HG02588 (cell line): Measurements from ENCODE around the gene APC2.
"Not testable (repeated sequence)": the region's sequence is repeated elsewhere in the genome, so short reads cannot be mapped to it uniquely, and the experiment has no call there.

Experiments used
- ATAC-seq: cut with Tn5 transposase; IDR thresholded peaks from one replicate; pipeline ENCODE4 v1.9.1; 2021; ENCODE audit warnings: mild to moderate bottlenecking, moderate library complexity; ENCODE audit not compliant: unreplicated experiment

APC2 gene

DNA sequence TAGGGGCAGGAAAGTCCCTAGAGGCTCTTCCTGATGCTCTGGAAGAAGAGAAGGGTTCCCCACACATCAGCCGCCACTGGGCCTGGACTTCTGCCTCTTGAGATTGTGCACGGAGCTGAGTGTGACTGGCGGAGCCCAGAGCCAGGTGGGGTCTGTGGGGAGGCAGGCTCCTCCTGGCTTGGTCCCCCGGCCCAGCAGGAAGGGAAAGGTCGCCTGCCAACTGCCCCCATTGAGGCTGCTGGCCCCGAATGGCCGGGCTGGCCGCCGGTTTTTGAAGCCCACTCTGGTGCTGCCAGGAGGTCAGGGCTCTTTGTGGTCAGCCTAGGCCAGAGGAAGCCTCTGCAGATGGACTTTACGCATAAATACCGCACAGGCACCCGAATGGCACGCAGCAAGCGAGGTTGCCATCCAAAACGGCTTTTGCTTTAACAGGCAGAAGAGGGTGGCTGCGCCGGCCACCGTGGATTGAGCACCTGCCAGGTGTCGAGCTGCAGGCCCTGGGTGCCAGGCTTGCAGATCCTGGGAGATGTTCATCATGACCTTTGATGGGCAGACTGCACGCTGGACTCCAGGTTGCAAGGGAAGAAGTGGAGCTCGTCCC, 37.5 kb upstream of the APC2 start:
- ATAC-seq: no peak

DNA sequence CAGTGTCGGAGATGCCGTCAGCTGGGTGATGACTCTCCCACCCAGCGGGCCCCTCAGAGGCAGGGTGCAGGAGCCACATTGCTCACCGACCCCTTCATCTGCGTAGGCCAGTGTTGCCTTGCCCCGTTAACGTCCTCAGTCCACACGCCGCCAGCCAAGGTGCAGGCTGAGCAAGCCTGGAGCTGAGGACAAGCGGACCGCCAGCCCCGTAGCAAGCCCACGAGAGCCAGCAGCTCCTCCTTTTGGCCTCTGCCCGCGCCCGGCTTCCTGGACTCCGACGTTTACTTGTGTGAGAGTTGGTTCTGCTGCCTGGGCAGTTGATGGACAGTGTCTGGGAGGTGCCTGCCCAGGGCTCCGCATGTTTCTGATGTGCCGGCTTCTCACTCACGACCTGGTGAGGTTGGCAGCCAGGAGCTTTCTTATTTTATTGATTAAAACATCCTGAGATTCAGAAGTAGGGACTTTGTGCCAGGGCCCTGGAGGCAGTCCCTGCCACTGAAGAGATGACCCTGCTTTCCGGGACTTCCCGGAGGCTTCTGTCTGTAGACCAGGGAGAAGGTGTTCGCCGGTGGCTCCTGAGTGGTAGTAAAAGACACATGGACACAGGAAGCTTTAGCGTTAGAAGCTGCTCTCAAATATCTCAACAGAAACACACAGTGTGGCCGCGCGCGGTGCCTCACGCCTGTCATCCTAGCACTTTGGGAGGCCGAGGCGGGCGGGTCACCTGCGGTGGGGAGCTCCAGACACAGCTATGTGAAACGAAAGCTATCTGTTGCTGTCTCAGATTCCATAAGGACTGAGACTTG, 36.7 kb upstream of the APC2 start:
- no peak for ATAC-seq

DNA sequence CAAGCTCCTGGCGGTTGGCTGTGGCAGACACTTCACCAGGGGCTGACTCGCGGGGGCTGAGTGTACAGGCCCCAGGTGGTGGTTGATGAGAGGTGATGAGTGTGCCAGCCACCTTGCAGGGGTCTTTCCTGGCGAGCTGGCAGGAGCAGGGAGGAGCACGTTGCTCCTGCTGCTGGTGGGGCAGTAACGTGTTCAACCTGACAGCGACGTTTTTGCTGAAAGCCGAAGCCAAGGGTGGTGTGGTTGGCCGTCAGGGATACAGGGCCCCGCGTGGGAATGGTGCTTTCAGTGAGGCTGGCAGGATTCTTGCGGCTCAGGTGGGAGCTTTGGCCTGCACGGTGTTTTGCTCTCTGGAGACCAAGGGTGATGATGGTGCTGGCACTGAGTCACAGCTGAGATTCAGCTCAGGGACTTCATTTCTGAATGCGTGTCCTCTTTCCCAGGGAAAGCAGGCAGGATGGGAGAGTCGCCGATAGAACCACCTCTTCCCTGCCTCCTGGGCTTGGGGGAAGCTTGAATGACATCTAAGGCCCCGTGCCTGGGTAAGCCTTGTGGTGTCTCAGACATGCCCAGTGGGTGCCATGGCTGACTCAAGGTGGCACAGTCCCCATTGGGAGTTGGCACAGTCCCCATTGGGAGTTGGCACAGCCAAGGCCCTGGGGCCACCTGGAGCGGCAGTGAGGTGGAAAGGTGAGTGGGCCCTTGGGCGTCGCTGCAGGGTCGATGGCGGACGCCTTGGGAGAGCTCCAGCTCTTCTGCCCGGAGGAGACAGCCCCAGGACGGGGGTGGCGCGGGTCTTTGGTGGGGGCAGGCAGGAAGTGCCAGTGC, 33.7 kb upstream of the APC2 start:
- ATAC-seq: no peak

DNA sequence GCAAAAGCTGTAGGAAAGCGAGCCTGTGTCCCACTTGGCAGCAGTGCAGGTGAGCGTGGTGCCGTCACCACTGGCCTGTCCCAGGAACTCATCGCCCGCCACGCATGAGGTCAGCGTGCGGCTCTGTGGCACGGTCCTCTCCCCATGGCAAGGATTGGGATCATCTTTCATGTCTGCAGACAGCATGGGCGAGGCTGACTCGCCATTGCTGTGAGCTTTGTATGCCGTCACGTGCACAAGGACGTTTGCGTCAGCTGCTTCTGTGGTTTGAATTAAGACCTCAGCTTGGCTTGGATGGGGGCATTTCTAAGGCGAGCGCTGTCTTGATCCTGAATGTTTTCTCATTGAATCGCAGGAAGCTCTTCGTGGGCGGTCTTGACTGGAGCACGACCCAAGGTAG, 32.8 kb upstream of the APC2 start:
- no peak for ATAC-seq

DNA sequence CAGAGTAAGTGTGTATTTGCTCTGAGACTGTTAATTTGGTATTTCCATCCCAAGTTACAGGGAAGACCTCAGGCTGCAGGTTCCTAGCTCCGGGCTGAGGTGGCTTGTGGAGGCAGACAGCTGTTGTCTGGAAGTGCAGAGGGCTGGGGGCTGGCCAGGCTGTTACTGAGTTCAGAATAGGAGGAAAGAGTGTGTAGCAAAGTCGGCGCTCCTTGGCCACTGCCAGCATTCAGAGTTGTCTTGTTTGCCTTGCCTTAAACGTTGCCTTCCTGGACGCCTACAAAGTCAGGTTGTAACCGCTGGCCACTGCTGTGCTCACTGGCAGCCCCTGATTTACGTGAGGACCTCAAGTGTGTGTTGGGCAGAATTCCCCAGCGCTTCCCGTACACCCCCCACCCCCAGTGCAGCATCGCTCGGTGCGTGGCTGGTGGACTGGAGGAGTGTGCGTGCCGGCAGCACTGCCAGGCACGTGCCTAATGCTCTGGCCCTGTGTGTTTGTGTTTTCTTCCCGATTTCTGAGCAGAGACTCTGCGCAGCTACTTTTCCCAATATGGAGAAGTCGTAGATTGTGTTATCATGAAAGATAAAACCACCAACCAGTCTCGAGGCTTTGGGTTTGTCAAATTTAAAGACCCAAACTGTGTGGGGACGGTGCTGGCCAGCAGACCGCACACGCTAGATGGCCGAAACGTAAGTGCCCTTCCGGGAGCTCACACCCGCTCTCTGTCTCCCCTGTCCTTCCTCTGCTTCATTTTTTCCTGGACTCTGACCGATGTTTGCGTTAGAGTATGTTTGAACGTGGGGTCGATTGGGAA, 32.0 kb upstream of the APC2 start:
- no peak for ATAC-seq

DNA sequence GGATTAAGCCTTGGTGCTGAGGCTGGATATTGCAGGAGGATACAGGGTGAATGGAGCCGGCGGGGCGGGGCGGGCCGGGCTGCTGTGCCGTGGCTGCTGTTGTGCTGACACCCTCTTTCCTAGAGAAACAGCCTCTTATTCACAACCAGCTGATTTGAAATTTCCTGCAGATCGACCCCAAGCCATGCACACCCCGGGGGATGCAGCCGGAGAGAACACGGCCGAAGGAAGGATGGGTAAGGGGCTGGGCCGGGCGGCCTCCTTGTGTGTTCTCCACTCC, 31.5 kb upstream of the APC2 start:
- no peak for ATAC-seq

DNA sequence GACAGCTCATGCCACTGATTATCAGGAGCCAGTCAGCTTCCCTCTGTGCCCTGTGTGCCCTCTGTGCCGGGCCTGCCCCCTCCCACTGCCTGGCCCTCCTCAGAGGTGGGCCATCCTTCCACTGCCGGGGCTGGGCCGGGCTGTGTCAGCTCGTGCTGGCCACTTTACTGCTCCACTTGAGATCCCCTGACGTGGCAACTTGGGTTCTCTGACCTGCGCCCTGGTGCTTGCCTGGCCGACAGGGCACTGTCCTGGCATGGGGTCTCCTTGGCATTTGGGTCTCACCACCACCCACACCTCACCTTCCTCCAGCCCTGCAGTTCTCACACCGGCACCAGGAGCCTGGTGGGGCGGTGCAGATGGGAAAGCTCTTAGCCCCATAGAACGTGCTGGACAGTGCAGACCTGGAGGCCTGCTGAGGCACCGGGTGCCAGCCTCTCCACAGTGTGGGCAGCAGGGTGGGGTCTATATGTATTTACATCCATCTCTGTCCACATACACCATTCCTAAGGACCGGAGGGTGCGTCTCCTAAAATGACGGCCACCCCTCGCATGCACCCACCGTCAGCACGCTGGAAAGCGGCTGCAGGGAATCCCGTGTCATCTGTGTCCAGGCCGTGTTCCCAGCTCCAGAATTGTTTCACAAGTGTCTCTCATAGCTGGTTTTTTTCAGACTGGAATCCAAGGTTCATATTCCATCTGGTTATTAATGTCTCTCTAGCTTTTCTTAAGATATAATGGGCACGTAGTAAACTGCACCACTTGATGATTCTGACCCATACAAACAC, 30.8 kb upstream of the APC2 start:
- ATAC-seq: no peak

DNA sequence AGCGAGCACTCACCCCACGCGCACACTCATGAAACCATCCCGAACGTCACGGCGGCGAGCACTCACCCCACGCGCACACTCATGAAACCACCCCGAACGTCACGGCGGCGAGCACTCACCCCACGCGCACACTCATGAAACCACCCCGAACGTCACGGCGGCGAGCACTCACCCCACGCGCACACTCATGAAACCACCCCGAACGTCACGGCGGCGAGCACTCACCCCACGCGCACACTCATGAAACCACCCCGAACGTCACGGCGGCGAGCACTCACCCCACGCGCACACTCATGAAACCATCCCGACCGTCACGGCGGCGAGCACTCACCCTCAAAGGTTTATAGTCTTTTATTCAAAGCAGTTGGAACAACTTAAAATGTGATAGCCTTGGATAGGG, 29.8 kb upstream of the APC2 start:
- ATAC-seq: not testable (repeated sequence)

DNA sequence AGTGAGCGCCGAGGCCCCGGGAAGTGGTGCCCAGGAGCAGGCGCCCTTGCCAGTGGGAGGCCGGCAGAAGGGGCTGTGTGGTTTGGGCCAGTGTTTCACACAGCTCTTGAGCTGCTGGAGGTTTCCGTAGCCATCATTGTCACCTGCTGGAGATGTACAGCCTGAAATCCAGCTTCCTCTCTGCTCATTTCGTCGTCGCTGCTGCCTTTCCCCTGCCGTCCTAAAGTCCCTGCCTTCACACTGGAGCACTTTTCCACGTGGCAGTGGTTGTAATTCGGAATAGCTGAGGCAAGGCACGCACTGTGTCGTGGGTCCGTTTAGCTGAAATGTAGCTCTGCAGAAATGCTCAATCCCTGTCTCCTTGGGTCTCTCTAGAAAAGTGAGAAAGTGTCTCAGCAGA, 29.3 kb upstream of the APC2 start:
- no peak for ATAC-seq

DNA sequence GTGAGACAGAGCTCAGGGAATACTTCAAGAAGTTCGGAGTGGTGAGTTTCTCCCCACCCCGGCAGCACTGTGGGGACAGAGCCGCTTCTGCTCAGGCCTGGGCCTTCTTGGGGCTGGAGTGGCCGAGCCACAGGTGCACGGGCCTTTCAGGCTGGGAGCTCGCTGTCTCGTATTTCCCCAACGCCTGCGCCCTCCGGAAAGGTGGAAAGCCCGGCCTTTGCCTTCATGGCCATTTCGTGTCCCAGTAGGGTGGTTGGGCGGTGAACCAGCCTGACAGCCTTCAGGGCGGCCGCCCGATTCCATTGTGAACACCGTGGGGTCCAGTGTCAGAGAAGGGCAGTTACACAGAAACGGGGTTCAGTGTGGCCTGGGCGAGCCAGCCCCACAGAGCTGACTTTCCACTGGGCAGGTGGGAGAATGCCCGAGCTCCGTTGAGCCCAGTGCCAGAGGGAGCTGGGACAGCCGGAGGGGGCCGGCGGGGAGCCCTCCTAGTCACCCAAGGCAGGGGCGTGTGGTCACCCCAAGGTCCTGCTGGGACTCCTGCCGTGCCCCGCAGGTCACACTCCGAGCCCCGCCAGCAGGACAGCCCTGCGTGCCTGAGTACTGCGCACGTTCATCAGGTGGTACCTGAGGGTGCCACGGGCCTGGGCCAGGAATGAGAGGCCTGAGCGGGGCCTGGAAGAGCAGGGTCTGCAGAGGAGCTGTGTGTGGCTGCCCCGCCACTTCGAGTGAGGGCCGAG, 28.5 kb upstream of the APC2 start:
- ATAC-seq: no peak

DNA sequence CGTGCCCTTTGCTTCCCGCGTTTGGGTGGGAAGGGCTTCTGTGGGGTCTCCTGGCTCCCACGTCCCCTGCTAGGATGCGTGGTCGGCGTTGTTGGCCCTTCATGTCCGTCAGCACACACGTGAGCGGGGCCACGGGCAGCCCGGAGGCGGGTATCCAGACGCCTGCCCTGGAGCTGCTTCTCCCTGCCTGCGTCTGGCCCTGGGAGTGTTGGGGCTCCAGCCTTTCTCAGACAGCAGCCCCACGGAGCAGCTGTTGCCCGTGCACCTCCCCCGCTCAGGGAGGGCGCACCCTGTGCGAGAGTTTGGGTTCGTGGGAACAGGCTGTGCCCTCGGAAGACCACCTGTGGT, 28.0 kb upstream of the APC2 start:
- no peak for ATAC-seq

DNA sequence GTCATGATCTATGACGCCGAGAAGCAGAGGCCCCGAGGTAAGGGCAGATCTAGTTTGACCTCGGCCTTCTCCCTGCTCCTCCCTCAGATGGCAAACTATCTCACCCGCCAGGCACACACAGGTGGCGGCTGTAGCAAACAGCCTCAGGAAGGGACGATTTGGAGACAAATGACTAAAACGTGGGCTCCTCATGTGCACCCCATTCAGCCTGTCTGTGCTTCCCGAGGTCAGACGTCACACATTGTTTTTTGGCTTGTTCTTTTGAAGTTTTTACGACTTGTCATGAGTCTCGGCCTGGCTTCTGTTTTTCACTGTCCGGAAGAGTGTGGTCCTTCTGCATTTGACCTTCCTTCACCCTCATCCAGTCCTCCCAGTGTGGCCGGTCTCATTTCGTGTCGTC, 27.6 kb upstream of the APC2 start:
- no peak for ATAC-seq

DNA sequence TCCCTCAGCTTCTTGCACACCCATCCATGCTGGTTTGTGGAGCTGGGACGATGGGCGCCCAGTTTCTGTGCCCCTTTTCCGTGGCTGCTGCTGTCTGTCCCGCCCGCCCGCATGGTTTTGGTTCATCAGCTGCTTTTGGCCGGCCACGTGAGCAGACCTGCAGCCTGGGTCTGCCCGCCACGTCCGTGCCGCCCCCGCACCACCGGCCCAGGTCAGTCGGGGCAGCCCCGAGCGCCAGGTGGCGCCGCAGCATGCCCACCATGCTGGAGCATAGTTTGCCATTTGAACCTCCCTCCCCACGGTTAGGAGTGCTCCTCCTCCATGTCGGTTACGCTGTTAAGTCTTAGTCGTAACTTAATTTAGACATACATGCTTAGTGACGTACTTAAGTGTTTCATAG, 27.0 kb upstream of the APC2 start:
- ATAC-seq: no peak

DNA sequence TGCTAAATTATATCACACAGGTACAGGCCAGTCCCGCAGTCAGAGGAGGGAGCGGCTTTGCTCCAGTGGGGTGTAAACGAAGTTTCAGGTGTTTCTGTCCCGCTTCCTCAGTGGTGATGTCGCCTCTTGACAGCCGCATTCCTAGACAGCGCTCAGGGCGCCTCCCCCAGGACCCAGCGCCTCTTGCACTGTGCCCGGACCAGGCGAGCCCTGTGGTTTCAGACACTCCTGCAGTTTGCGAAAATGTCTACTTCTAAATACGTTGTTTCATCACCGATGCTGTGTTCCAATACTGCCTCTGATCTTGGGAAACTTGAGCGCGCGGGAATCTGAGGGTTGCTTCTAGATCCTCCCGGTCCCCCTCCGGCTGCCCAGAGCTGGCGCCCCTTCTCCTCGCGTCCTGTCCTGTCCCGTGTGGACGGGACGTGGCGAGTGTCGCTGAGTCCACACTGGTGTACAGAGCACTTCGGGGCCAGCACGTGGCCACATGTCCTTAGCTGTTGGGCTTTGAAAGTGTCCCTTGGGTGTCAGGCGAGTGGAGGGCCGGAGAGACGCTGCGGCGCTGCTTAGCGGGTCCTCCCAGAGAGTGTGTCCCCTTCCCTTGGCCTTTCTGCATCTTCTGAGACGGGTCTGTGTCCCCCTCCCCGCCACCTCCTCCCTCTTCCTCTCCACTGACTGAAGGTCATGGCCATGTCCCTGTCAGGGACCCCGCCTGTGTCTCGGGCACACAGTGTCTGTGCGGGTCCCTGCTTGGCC, 26.3 kb upstream of the APC2 start:
- no peak for ATAC-seq

DNA sequence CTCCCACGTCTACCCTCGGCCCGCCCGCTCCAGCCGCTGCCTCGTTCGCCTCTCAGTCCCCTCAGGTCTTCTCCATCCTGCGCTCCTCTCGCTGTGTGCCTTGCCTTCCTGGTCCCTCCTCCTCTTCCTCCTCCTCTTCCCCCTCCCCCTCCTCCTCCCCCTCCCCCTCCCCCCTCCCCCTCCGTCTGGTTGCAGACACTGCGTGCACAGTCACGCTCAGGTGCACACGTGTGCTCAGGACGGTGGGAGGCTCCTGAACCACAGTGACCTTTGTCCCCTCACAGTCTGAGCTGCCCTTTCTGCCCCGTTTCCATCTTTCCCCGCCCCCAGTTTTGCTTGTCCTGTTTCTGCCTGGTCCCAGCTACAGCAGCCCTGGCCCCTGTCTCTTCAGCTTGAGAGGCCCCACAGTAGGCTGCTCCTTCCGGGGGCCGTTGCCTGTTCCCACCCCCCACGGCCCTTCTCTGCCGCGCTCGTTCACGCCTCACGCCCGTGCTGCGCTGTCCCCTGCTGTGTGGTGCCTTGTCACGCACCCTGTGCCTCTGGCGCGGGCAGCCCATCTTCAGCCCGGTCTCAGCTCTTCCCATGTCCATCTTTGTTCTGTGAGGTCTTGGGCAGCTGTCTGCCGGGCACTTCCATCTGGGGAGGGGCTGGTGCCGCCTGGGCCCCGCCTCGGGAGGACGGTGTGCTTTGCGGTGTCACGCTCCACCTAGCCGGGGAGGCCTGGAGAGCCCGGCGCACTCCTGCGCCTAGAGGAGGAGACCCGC, 25.5 kb upstream of the APC2 start:
- no peak for ATAC-seq

DNA sequence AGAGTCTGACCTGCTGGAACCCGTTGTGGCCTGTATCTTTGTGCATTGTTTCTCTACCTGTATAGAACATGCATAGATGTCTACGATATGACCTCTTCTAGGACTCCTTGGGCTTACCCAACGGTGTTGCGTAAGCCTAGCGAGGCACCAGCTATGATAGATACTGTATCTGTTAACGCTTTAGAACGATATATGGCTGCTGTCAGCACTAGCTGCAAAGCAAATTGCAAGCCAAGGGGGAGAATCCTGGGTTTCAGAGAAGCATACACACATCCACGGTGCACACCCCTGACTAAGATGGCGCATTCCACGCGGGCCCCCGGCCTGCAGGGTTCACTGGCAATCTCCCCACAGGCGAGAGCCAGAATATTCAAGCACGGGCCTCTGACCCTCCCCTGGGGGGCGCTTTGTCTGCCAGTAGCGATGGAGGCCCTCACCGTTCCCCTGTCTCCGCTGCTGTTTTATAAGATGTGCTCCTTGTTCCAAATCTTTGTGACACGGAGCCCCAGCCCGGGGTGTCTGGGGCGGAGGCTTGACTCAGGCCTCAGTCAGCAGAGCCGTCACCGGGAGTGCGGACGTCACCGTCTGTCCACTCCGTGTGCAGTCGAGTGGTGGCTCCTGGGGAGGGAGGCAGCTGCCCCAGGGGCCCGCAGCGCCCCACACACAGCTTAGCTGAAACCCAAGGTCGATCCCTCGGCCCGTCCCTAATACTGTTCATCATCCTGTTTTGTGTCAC, 24.7 kb upstream of the APC2 start:
- ATAC-seq: no peak

DNA sequence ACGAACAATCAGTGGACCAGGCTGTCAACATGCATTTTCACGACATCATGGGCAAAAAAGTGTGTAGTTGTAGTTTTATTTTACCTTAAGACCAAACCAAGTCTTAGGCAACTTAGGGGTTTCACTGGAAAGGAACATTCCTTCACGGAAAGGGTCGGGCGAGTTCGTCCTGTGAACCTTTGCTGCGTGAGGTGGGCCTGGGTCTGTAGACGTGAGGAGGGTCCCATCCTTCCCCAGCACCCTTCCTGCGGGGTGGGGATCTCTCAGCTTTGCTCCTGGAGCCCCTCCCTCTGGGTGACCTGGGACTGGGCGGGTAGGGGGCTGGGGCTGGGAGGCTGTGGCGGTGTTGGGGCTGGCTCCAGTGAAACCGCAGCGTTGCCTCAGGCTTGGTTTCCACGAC, 24.0 kb upstream of the APC2 start:
- ATAC-seq: no peak

DNA sequence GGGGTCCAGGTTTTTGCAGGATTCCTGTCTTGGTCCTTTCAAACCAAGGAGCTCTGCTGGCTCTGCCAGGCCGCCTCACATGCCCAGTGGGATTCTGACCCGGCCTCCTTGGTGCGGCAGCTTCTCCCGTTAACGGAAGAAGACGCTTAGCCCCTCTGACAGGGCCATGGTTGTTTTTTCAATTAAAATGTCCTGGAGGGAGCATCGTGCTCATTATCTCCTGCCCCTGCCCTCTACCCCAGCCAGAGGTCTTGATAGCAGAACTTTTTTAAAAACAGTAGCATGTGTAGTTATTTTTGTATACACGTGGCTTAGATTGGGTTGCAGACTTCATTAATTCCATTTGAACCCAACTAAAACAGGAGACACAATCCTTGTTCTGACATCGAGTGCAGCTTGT, 23.2 kb upstream of the APC2 start:
- no peak for ATAC-seq
